Hepatocyte (in vitro differentiated cells): Measurements from ENCODE around the gene LRRC10. TPM values are rescaled to one million over a fixed set of nuclear protein-coding genes. Genes with fewer than 3 reads are reported as not detected.

Experiments used
- DNase-seq: peaks from one replicate; pipeline ENCODE4 v3.0.0-alpha.2; 2016; ENCODE audit warnings: low spot score
- H2AFZ ChIP-seq: fragments of 200-600 bp; sonication (generic); 2 replicates; pipeline ENCODE4 v1.6.0; 2016; ENCODE audit warnings: antibody characterized with exemption, mild to moderate bottlenecking
- H3K27ac ChIP-seq: fragments of 200-600 bp; sonication (generic); 2 replicates; pipeline ENCODE4 v1.5.1; 2016; ENCODE audit warnings: mild to moderate bottlenecking
- H3K27me3 ChIP-seq: fragments of 200-600 bp; sonication (generic); 2 replicates; pipeline ENCODE4 v1.6.1; 2016
- H3K36me3 ChIP-seq: fragments of 200-600 bp; sonication (generic); replicated peaks from 2 replicates; pipeline ENCODE4 v1.5.1; 2016; ENCODE audit warnings: low read depth; ENCODE audit not compliant: insufficient read depth
- H3K4me1 ChIP-seq: fragments of 200-600 bp; sonication (generic); 2 replicates; pipeline ENCODE4 v1.5.1; 2016; ENCODE audit warnings: mild to moderate bottlenecking, moderate library complexity; ENCODE audit not compliant: insufficient read depth
- H3K4me2 ChIP-seq: fragments of 200-600 bp; sonication (generic); 2 replicates; pipeline ENCODE4 v1.6.0; 2016
- H3K4me3 ChIP-seq: fragments of 200-600 bp; sonication (generic); 2 replicates; pipeline ENCODE4 v1.5.1; 2016; ENCODE audit warnings: mild to moderate bottlenecking
- H3K79me2 ChIP-seq: fragments of 200-600 bp; sonication (generic); 2 replicates; pipeline ENCODE4 v1.6.0; 2017; ENCODE audit warnings: mild to moderate bottlenecking
- H3K9me2 ChIP-seq: fragments of 200-600 bp; sonication (generic); replicated peaks from 2 replicates; pipeline ENCODE4 v1.6.0; 2017; ENCODE audit warnings: mild to moderate bottlenecking; ENCODE audit not compliant: insufficient read depth
- H3K9me3 ChIP-seq: fragments of 200-600 bp; sonication (generic); 2 replicates; pipeline ENCODE4 v1.5.1; 2016; ENCODE audit warnings: low read depth, mild to moderate bottlenecking
- H4K20me1 ChIP-seq: fragments of 200-600 bp; sonication (generic); 2 replicates; pipeline ENCODE4 v1.6.0; 2016; ENCODE audit warnings: mild to moderate bottlenecking; ENCODE audit not compliant: insufficient read depth, poor library complexity, severe bottlenecking
- EZH2 ChIP-seq: fragments of 200-600 bp; sonication (generic); IDR thresholded peaks from 2 replicates; pipeline ENCODE4 v1.6.1; 2016; ENCODE audit warnings: antibody characterized with exemption, mild to moderate bottlenecking, borderline replicate concordance
- EZH2phosphoT487 ChIP-seq: fragments of 200-600 bp; sonication (generic); IDR thresholded peaks from one replicate; pipeline ENCODE4 v1.6.1; 2018; ENCODE audit warnings: antibody characterized with exemption, mild to moderate bottlenecking, low read depth, moderate library complexity; ENCODE audit not compliant: unreplicated experiment, severe bottlenecking
- WGBS: methylation state at CpG from one replicate; pipeline ENCODE4 v1.1.6; 2016; ENCODE audit warnings: low lambda C conversion rate; ENCODE audit errors: missing lambda C conversion rate; 5-methylcytosine and 5-hydroxymethylcytosine counted together
- polyA plus RNA-seq: library from polyadenylated mRNA; unstranded; fragments of >200 nt; fragmentation: Nextera tagmentation; extraction: Ambion mirVana; gene quantifications from 2 replicates; pipeline ENCODE4 v1.2.1, GENCODE V29; 2016
- total RNA-seq: library from RNA; depleted of rRNA; stranded (reverse); fragments of >200 nt; gene quantifications from 2 replicates; pipeline ENCODE4 v1.2.3, GENCODE V29; 2014
- TF ChIP-seq, protein P1 (sequence below): fragments of 200-600 bp; sonication (generic); IDR thresholded peaks from 2 replicates; pipeline ENCODE4 v1.5.1; 2016; ENCODE audit warnings: antibody characterized with exemption, mild to moderate bottlenecking; ENCODE audit not compliant: poor library complexity

Gene LRRC10
- total and polyA plus RNA-seq, 2 experiments from 2014 or later = not detected

DNA sequence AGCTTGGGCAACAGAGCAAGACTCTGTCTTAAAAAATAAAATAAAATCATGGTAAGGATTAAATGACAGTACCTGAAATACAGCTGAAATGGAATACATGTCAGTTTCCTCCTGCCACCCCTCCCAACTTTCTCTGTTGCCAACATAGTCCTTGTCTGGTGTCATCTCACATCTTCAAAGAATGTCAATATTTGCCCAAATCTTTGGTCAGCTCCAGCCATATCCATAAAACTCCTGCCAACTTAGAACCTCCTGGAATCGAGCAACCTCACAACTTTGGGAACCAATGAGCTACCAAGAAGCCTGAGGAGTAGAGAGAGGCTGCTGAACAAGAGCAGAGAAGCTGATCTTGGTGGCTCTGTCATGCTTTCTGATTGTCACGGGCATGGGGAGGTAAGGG is 10.8 kb upstream of the LRRC10 start:
- H3K79me2 ChIP-seq = no peaks in the 10 kb centered on the region
- no peaks in the 10 kb centered on the region for H3K9me2 ChIP-seq
- no peaks in the 10 kb centered on the region for H4K20me1 ChIP-seq
- no peak overlapping the region for H3K4me3 ChIP-seq
- WGBS = 85% methylated on average over 2 of the region's 2 CpGs
- H3K36me3 ChIP-seq = no peaks in the 10 kb centered on the region
- H3K27ac ChIP-seq = no peak overlapping the region
- no peaks in the 10 kb centered on the region for H3K9me3 ChIP-seq
- no peak overlapping the region for H2AFZ ChIP-seq
- H3K4me1 ChIP-seq = no peaks in the 10 kb centered on the region
- TF ChIP-seq EZH2 = no peak
- TF ChIP-seq EZH2phosphoT487 = no peak
- TF ChIP-seq, protein P1, sequence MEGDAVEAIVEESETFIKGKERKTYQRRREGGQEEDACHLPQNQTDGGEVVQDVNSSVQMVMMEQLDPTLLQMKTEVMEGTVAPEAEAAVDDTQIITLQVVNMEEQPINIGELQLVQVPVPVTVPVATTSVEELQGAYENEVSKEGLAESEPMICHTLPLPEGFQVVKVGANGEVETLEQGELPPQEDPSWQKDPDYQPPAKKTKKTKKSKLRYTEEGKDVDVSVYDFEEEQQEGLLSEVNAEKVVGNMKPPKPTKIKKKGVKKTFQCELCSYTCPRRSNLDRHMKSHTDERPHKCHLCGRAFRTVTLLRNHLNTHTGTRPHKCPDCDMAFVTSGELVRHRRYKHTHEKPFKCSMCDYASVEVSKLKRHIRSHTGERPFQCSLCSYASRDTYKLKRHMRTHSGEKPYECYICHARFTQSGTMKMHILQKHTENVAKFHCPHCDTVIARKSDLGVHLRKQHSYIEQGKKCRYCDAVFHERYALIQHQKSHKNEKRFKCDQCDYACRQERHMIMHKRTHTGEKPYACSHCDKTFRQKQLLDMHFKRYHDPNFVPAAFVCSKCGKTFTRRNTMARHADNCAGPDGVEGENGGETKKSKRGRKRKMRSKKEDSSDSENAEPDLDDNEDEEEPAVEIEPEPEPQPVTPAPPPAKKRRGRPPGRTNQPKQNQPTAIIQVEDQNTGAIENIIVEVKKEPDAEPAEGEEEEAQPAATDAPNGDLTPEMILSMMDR = no peak
- no peaks in the 10 kb centered on the region for H3K27me3 ChIP-seq
- no peak for DNase-seq
- H3K4me2 ChIP-seq = no peak overlapping the region

GRCh38 chr12:69620921-69621320 is 10.2 kb upstream of the LRRC10 start:
- DNase-seq = no peak
- Histone ChIP-seq H3K27me3 (no peaks in the 10 kb centered on the region), H3K79me2 (no peaks in the 10 kb centered on the region), H3K9me2 (no peaks in the 10 kb centered on the region), H3K9me3 (no peaks in the 10 kb centered on the region), H3K27ac (no peak overlapping the region), H3K4me2 (no peak overlapping the region), H3K4me3 (no peak overlapping the region), H3K4me1 (no peaks in the 10 kb centered on the region), H3K36me3 (no peaks in the 10 kb centered on the region), H2AFZ (no peak overlapping the region), H4K20me1 (no peaks in the 10 kb centered on the region)
- TF ChIP-seq EZH2 (no peak), EZH2phosphoT487 (no peak)
- TF ChIP-seq, protein P1 = no peak
- WGBS = 85% methylated on average over 2 of the region's 2 CpGs

DNA sequence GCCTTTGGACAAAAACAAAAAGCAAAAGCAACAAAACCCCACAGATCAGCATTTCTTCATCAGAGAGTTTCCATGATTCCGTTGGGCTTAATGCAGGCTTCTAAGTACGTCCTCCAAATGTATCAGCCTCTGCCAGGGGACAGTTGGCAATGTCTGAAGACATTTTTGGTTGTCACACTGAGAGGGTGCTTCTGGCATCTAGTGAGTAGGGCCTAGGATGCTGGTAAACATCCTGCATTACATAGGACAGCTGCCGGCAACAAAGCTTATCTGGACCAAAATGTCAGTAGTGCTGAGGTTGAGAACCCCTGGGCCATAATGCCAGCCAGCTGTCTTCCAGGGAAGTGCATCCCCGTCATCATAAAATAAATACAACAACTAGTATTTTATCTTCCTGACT is 9.4 kb upstream of the LRRC10 start:
- TF ChIP-seq, protein P1 = no peak
- TF ChIP-seq EZH2 (no peak), EZH2phosphoT487 (no peak)
- Histone ChIP-seq H4K20me1 (no peaks in the 10 kb centered on the region), H3K9me2 (no peaks in the 10 kb centered on the region), H3K4me1 (no peaks in the 10 kb centered on the region), H3K4me3 (no peak overlapping the region), H3K9me3 (no peaks in the 10 kb centered on the region), H2AFZ (no peak overlapping the region), H3K4me2 (no peak overlapping the region), H3K79me2 (no peaks in the 10 kb centered on the region), H3K27me3 (no peaks in the 10 kb centered on the region), H3K36me3 (no peaks in the 10 kb centered on the region), H3K27ac (no peak overlapping the region)
- DNase-seq = no peak
- WGBS = 75% methylated on average over 4 of the region's 4 CpGs

GRCh38 chr12:69619050-69619449 is 8.3 kb upstream of the LRRC10 start:
- Histone ChIP-seq H3K27ac (no peak overlapping the region), H3K9me3 (no peaks in the 10 kb centered on the region), H2AFZ (no peak overlapping the region), H3K27me3 (no peaks in the 10 kb centered on the region), H3K36me3 (no peaks in the 10 kb centered on the region), H3K4me1 (no peaks in the 10 kb centered on the region), H3K9me2 (no peaks in the 10 kb centered on the region), H4K20me1 (no peaks in the 10 kb centered on the region), H3K4me2 (no peak overlapping the region), H3K79me2 (no peaks in the 10 kb centered on the region), H3K4me3 (no peak overlapping the region)
- DNase-seq = no peak
- TF ChIP-seq EZH2phosphoT487 (no peak), EZH2 (no peak)
- TF ChIP-seq, protein P1 = no peak
- 67% methylated on average over 6 of the region's 6 CpGs for WGBS
